NCI-H1436 (cell line): Measurements from ENCODE around the gene SLC2A9.

Source experiments
- DNase-seq: peaks from one replicate; lab custom pipeline; 2025; lab: John Stamatoyannopoulos, UW

SLC2A9 gene

GRCh38 chr4:10020871-10021652 lies at the start of gene SLC2A9:
TSS of gene SLC2A9 (minus strand) at chr4:10021497. CDS start at chr4:10021429, 68 bp downstream.
- DNase-seq: no peak

GRCh38 chr4:10069075-10069642 lies 47.9 kb upstream of the SLC2A9 start:
- DNase-seq: no peak

GRCh38 chr4:10066670-10067651 lies 45.7 kb upstream of the SLC2A9 start:
- no peak for DNase-seq

- DNase-seq: no peak
Observed at GRCh38 chr4:10066206-10066605, 44.9 kb upstream of the SLC2A9 start.

- DNase-seq: no peak
Observed at GRCh38 chr4:10063544-10064300, 42.4 kb upstream of the SLC2A9 start.

- no peak for DNase-seq
Observed at GRCh38 chr4:10061650-10062415, 40.5 kb upstream of the SLC2A9 start.

- DNase-seq: no peak
Observed at GRCh38 chr4:10058371-10058770, 37.1 kb upstream of the SLC2A9 start.

GRCh38 chr4:10057023-10057395 lies 35.7 kb upstream of the SLC2A9 start:
- DNase-seq: no peak

GRCh38 chr4:10056334-10057022 lies 35.2 kb upstream of the SLC2A9 start:
- DNase-seq: no peak

GRCh38 chr4:10055871-10056270 lies 34.6 kb upstream of the SLC2A9 start:
- DNase-seq: no peak

GRCh38 chr4:10054571-10055041 lies 33.3 kb upstream of the SLC2A9 start:
- no peak for DNase-seq

- DNase-seq: no peak
Observed at GRCh38 chr4:10053635-10054453, 32.5 kb upstream of the SLC2A9 start.

- no peak for DNase-seq
Observed at GRCh38 chr4:10051517-10052135, 30.3 kb upstream of the SLC2A9 start.

GRCh38 chr4:10050721-10051120 lies 29.4 kb upstream of the SLC2A9 start:
- no peak for DNase-seq

- DNase-seq: no peak
Observed at GRCh38 chr4:10050261-10050661, 29.0 kb upstream of the SLC2A9 start.

- DNase-seq: no peak
Observed at GRCh38 chr4:10048941-10049697, 27.8 kb upstream of the SLC2A9 start.

GRCh38 chr4:10047967-10048366 lies 26.7 kb upstream of the SLC2A9 start:
- DNase-seq: no peak

- DNase-seq: no peak
Observed at GRCh38 chr4:10046471-10046870, 25.2 kb upstream of the SLC2A9 start.
